Calu3 (cell line): Measurements from ENCODE around the gene PMVK. TPM values are rescaled to one million over a fixed set of nuclear protein-coding genes. Genes with fewer than 3 reads are reported as not detected.
A peak's percentile ranks its signal among the peaks of the same experiment; 100 is the strongest.

Experiments used
- BruUV-seq: library from RNA; stranded (reverse); fragments of 400-500 nt; replicated peaks from 2 replicates; lab custom pipeline; 2021; lab: Mats Ljungman, UMichigan
- CTCF ChIA-PET: fragments of 300-600 bp; sonication (Branson Sonifier 250); formaldehyde crosslinking; loops from one replicate; lab custom pipeline; 2022; ENCODE audit warnings: antibody characterized with exemption; lab: Charles Lee
- DNase-seq: peaks from one replicate; pipeline ENCODE4 v3.0.0; 2022
- H3K27ac Mint-ChIP-seq: one replicate; pipeline ENCODE4 v1.8.0; 2022; ENCODE audit warnings: mixed read lengths; ENCODE audit not compliant: unreplicated experiment
- H3K27me3 Mint-ChIP-seq: one replicate; pipeline ENCODE4 v1.8.0; 2022; ENCODE audit warnings: mixed read lengths; ENCODE audit not compliant: unreplicated experiment
- H3K36me3 Mint-ChIP-seq: one replicate; pipeline ENCODE4 v1.8.0; 2022; ENCODE audit warnings: mild to moderate bottlenecking, moderate library complexity, mixed read lengths; ENCODE audit not compliant: insufficient read depth, unreplicated experiment
- H3K4me1 Mint-ChIP-seq: one replicate; pipeline ENCODE4 v1.8.0; 2022; ENCODE audit warnings: mild to moderate bottlenecking, low read depth, mixed read lengths; ENCODE audit not compliant: unreplicated experiment
- H3K4me3 Mint-ChIP-seq: one replicate; pipeline ENCODE4 v1.8.0; 2022; ENCODE audit warnings: mild to moderate bottlenecking, low read depth, moderate library complexity, mixed read lengths; ENCODE audit not compliant: unreplicated experiment
- H3K9me3 Mint-ChIP-seq: one replicate; pipeline ENCODE4 v1.8.0; 2022; ENCODE audit warnings: low read depth, mixed read lengths; ENCODE audit not compliant: unreplicated experiment
- intact Hi-C: fragments of 100-400 bp; cut with micrococcal nuclease; formaldehyde crosslinking; loops from one replicate; pipeline ENCODE4 v1.10.0; 2022; ENCODE audit not compliant: unreplicated experiment
- total RNA-seq: library from RNA; stranded (reverse); gene quantifications from 2 replicates; pipeline ENCODE4 v1.2.3, GENCODE V29; 2022
- TF ChIP-seq, protein P1 (sequence below): fragments of 200-600 bp; IDR thresholded peaks from one replicate; pipeline ENCODE4 v1.8.0; 2022; ENCODE audit warnings: antibody characterized with exemption; ENCODE audit not compliant: unreplicated experiment

The PMVK gene
- total RNA-seq, 1 experiment from 2014 or later, result 47.3 TPM

DNA sequence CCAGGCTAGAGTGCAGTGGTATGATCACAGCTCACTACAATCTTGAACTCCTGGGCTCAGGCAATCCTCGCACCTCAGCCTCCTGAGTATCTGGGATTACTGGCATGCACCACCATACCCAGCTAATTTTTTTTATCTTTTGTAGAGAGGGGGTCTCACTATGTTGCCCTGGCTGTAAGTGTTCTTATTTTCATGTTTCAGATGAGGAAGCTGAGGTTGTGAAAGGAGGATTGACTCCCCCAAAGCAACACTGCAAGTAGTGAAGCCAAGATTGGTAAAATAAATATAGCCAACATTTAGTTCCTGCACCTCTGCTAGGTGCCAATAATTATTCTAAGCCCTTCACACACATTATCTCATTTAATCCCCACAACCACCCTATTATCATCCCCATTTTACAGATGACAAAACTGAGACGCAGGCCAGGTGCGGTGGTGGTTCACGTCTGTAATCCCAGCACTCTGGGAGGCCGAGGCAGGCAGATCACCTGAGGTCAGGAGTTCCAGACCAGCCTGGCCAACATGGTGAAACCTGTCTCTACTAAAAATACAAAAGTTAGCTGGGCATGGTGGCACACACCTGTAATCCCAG, 2.1 kb downstream of the PMVK start:
- Mint-ChIP-seq H3K27me3 (no peaks in the 10 kb centered on the region), H3K27ac (no peak overlapping the region), H3K36me3 (peaks cover 29% of the 10 kb centered on the region), H3K4me3 (no peak overlapping the region), H3K9me3 (no peaks in the 10 kb centered on the region), H3K4me1 (peaks cover 41% of the 10 kb centered on the region)
- no peak for DNase-seq
- TF ChIP-seq, protein P1, sequence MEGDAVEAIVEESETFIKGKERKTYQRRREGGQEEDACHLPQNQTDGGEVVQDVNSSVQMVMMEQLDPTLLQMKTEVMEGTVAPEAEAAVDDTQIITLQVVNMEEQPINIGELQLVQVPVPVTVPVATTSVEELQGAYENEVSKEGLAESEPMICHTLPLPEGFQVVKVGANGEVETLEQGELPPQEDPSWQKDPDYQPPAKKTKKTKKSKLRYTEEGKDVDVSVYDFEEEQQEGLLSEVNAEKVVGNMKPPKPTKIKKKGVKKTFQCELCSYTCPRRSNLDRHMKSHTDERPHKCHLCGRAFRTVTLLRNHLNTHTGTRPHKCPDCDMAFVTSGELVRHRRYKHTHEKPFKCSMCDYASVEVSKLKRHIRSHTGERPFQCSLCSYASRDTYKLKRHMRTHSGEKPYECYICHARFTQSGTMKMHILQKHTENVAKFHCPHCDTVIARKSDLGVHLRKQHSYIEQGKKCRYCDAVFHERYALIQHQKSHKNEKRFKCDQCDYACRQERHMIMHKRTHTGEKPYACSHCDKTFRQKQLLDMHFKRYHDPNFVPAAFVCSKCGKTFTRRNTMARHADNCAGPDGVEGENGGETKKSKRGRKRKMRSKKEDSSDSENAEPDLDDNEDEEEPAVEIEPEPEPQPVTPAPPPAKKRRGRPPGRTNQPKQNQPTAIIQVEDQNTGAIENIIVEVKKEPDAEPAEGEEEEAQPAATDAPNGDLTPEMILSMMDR, result no peak
- BruUV-seq, result no TSS peak
- intact Hi-C loops, result loop anchor here (10.0 kb wide), 1 partner anchor 170 kb away; no protein-coding TSS in a partner anchor
- CTCF ChIA-PET, result no interaction called here

DNA sequence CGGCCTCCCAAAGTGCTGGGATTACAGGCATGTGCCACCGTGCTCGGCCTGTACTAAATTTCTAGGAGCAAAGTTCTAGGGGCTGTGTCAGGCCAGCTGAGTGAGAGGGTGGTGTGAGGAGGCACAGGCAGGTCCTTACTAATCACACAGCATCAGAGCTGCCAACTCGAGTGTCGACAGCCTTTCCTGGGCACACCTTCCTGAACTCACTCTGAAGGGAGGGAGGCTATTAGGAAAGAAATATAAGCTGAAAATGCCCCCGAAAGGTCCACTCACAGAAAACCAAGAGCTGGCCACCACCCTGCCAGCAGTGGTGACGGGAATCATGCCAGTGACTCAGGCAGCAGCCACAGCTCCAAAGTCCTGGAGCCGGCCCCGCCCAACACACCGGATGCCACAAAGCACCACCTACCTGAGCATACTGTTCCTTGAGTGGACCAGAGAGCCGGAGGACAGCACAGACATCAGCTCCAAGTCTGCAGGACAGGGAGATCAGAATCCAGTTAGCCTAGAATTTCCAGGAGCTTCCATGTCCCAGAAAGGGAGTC, 4.5 kb downstream of the PMVK start:
- H3K36me3 Mint-ChIP-seq, result peaks cover 25% of the 10 kb centered on the region
- TF ChIP-seq, protein P1, result no peak
- H3K4me3 Mint-ChIP-seq, result peak overlapping the region; percentile 23
- no peaks in the 10 kb centered on the region for H3K27me3 Mint-ChIP-seq
- CTCF ChIA-PET, result interaction anchor here (0.6 to 1.7 kb wide), 7 partner anchors 12 to 372 kb away, joined by 3 to 5 read pairs (median 4); partner anchors contain the start of gene PBXIP1
- H3K9me3 Mint-ChIP-seq, result no peaks in the 10 kb centered on the region
- DNase-seq, result peak; percentile 92
- peak overlapping the region; percentile 70 for H3K27ac Mint-ChIP-seq
- intact Hi-C loops, result loop anchor here (10.0 kb wide), 1 partner anchor 167 kb away; no protein-coding TSS in a partner anchor
- H3K4me1 Mint-ChIP-seq, result peaks cover 18% of the 10 kb centered on the region
- BruUV-seq, result no TSS peak

DNA sequence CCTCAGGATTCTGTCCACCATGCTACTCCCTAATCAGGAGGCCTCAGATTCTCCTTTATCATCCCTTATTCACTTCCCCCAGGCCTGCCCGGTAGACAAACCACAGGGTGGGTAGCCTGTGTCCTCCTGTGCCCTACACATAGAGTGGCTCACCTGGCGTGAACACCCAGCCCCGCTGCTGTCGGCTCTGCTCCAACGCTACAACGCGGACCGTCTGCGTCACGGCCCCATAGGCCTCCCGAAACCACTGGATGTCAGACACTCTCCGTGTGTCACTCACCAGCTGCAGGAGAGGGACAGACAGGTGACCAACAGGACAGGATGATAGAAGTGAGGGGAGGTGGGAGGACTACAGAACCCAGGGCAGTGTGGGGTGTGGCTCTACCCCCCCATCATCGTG, 10.3 kb downstream of the PMVK start:
- no peak for DNase-seq
- Mint-ChIP-seq H3K27ac (no peak overlapping the region), H3K9me3 (no peaks in the 10 kb centered on the region), H3K27me3 (no peaks in the 10 kb centered on the region), H3K36me3 (peaks cover 17% of the 10 kb centered on the region), H3K4me3 (no peak overlapping the region), H3K4me1 (no peaks in the 10 kb centered on the region)
- CTCF ChIA-PET, result interaction anchor here (0.6 kb wide), 1 partner anchor 628 kb away, joined by 5 read pairs; no protein-coding TSS in a partner anchor
- intact Hi-C loops, result no loop called here
- no TSS peak for BruUV-seq
- TF ChIP-seq, protein P1, result no peak

DNA sequence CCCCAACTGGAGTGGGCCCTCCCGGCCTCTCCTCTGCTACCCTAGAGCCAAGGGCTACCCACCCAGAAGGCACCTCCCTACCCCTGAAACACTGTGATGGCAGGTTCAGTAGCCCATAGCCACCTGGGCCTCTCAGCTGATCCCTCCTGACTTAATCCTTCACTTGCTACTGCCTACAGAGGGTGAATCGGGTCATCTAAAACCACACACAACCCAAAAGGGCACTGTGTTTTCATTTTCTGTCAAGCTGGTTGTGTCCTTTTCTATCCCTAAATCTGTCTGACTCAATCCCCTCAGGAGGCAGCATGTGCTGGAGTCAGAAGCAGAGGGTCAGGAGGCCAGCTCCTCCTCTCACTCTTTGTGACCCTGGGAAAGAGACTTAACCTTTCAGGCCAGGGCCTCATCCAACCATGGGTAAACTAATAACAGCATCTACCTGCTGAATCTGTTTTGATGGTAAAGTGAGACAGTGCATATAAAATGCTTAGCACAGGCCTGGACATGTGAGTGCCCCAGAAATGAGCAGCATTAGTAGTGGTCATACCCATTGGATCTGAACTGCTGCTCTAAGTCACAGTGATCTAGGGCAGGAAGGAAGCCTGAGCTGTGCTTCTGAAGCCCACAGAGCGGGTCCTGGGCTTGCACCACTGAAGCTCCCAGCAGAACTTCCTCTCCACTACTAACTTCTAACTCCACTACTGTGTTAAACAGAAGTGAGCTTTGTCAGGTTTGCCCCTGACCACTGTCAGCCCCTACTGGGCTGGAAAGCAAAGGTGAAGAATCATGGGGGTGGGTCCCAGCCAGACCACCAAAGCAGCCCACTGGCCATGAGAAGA, 11.0 kb downstream of the PMVK start:
- intact Hi-C loops, result no loop called here

More for the DNA sequence above, 11.0 kb downstream of the PMVK start:
- no TSS peak for BruUV-seq
- H3K27ac Mint-ChIP-seq, result no peak overlapping the region
- CTCF ChIA-PET, result no interaction called here
- H3K9me3 Mint-ChIP-seq, result no peaks in the 10 kb centered on the region
- DNase-seq, result no peak
- TF ChIP-seq, protein P1, result no peak
- H3K4me3 Mint-ChIP-seq, result no peak overlapping the region
- peaks cover 17% of the 10 kb centered on the region for H3K36me3 Mint-ChIP-seq
- H3K27me3 Mint-ChIP-seq, result no peaks in the 10 kb centered on the region
- H3K4me1 Mint-ChIP-seq, result no peaks in the 10 kb centered on the region
